ENCODE data around the gene NCKAP1.

Gene NCKAP1

GRCh38 chr2:182941121-182941722, 97.0 kb downstream of the NCKAP1 start:
- H3K27me3 ChIP-seq (ENCODE audit: insufficient read depth, poor library complexity, severe bottlenecking), result no peaks in the 10 kb centered on the region
- peaks cover 68% of the 10 kb centered on the region for H3K36me3 ChIP-seq (ENCODE audit: low read depth)
- no peak for TF ChIP-seq CTCF (IDR thresholded peaks at IDR 0.05; ENCODE audit: poor library complexity, severe bottlenecking)
- H3K9me3 ChIP-seq (ENCODE audit: severe bottlenecking), result no peaks in the 10 kb centered on the region
- H3K27ac ChIP-seq (ENCODE audit: poor library complexity, severe bottlenecking), result no peak overlapping the region
- H3K4me3 ChIP-seq (ENCODE audit: severe bottlenecking), result no peak overlapping the region
- H3K4me1 ChIP-seq (ENCODE audit: insufficient read depth, poor library complexity, severe bottlenecking), result no peaks in the 10 kb centered on the region
- no peak for DNase-seq (ENCODE audit: low spot score)
- no peak for ATAC-seq (ENCODE audit: low read depth)

- peaks cover 80% of the 10 kb centered on the region for H3K36me3 ChIP-seq (ENCODE audit: low read depth)
- peak; percentile 78 for ATAC-seq (ENCODE audit: low read depth)
- peak; percentile 30 for DNase-seq (ENCODE audit: low spot score)
- peak overlapping the region; percentile 8 for H3K27ac ChIP-seq (ENCODE audit: poor library complexity, severe bottlenecking)
- no peaks in the 10 kb centered on the region for H3K4me1 ChIP-seq (ENCODE audit: insufficient read depth, poor library complexity, severe bottlenecking)
- no peaks in the 10 kb centered on the region for H3K27me3 ChIP-seq (ENCODE audit: insufficient read depth, poor library complexity, severe bottlenecking)
- no peaks in the 10 kb centered on the region for H3K9me3 ChIP-seq (ENCODE audit: severe bottlenecking)
- no peak overlapping the region for H3K4me3 ChIP-seq (ENCODE audit: severe bottlenecking)
- TF ChIP-seq CTCF (IDR thresholded peaks at IDR 0.05; ENCODE audit: poor library complexity, severe bottlenecking), result no peak
Observed at GRCh38 chr2:182937870-182938269, 100.4 kb downstream of the NCKAP1 start.

GRCh38 chr2:182933629-182934028, 104.6 kb downstream of the NCKAP1 start:
- Histone ChIP-seq H3K4me1 (ENCODE audit: insufficient read depth, poor library complexity, severe bottlenecking) (no peaks in the 10 kb centered on the region), H3K36me3 (ENCODE audit: low read depth) (peaks cover 86% of the 10 kb centered on the region), H3K4me3 (ENCODE audit: severe bottlenecking) (no peak overlapping the region), H3K9me3 (ENCODE audit: severe bottlenecking) (no peaks in the 10 kb centered on the region), H3K27me3 (ENCODE audit: insufficient read depth, poor library complexity, severe bottlenecking) (no peaks in the 10 kb centered on the region), H3K27ac (ENCODE audit: poor library complexity, severe bottlenecking) (no peak overlapping the region)
- no peak for ATAC-seq (ENCODE audit: low read depth)
- no peak for TF ChIP-seq CTCF (IDR thresholded peaks at IDR 0.05; ENCODE audit: poor library complexity, severe bottlenecking)
- DNase-seq (ENCODE audit: low spot score), result no peak

- no peaks in the 10 kb centered on the region for H3K4me1 ChIP-seq (ENCODE audit: insufficient read depth, poor library complexity, severe bottlenecking)
- no peak for DNase-seq (ENCODE audit: low spot score)
- TF ChIP-seq CTCF (IDR thresholded peaks at IDR 0.05; ENCODE audit: poor library complexity, severe bottlenecking), result no peak
- H3K27ac ChIP-seq (ENCODE audit: poor library complexity, severe bottlenecking), result no peak overlapping the region
- no peak overlapping the region for H3K4me3 ChIP-seq (ENCODE audit: severe bottlenecking)
- H3K36me3 ChIP-seq (ENCODE audit: low read depth), result peaks cover 97% of the 10 kb centered on the region
- H3K9me3 ChIP-seq (ENCODE audit: severe bottlenecking), result no peaks in the 10 kb centered on the region
- H3K27me3 ChIP-seq (ENCODE audit: insufficient read depth, poor library complexity, severe bottlenecking), result no peaks in the 10 kb centered on the region
- ATAC-seq (ENCODE audit: low read depth), result no peak
Observed at GRCh38 chr2:182929972-182930371, 108.3 kb downstream of the NCKAP1 start.

GRCh38 chr2:182924306-182924705, 114.0 kb downstream of the NCKAP1 start:
- no peak overlapping the region for H3K27ac ChIP-seq (ENCODE audit: poor library complexity, severe bottlenecking)
- DNase-seq (ENCODE audit: low spot score) (no peak), ATAC-seq (ENCODE audit: low read depth) (peak; percentile 40; the same call in 1 of the 3 replicates)
- H3K9me3 ChIP-seq (ENCODE audit: severe bottlenecking), result no peaks in the 10 kb centered on the region
- no peak for TF ChIP-seq CTCF (IDR thresholded peaks at IDR 0.05; ENCODE audit: poor library complexity, severe bottlenecking)
- H3K4me3 ChIP-seq (ENCODE audit: severe bottlenecking), result no peak overlapping the region
- peaks cover 67% of the 10 kb centered on the region for H3K36me3 ChIP-seq (ENCODE audit: low read depth)
- H3K4me1 ChIP-seq (ENCODE audit: insufficient read depth, poor library complexity, severe bottlenecking), result no peaks in the 10 kb centered on the region
- H3K27me3 ChIP-seq (ENCODE audit: insufficient read depth, poor library complexity, severe bottlenecking), result no peaks in the 10 kb centered on the region

Measured in RWPE2 (cell line).